ENCODE data around the gene SMIM27. TPM values are rescaled to one million over a fixed set of nuclear protein-coding genes. Genes with fewer than 3 reads are reported as not detected.
"Not testable (repeated sequence)": the region's sequence is repeated elsewhere in the genome, so short reads cannot be mapped to it uniquely, and the experiment has no call there.

Gene SMIM27
- total RNA-seq, 1 experiment from 2014 or later, result 15.7 TPM

DNA sequence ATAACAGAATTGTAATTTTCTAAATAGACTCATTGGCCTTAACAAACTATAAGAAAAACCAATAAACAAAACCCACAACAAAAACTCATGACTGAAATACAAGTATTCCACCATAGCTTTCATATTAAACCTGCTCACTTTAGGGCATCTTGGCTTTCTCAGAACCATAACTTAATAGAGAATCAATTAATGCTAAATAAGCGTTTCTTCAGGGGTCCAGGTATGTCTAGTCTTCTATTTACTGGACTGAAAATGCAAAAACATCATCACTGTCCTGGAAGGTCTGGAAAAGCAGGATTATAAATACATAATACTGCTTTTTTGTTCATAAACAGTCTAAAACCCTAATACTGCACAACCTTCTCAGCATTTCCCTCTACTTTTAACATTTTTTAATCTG, 6.2 kb upstream of the SMIM27 start:
- H2BK12ac ChIP-seq (ENCODE audit: insufficient read length, low read depth, low read length), result no peak overlapping the region
- no CpG with 5 or more reads among the region's 1 CpG for WGBS (ENCODE audit: extremely low coverage, insufficient read length, low lambda C conversion rate)

DNA sequence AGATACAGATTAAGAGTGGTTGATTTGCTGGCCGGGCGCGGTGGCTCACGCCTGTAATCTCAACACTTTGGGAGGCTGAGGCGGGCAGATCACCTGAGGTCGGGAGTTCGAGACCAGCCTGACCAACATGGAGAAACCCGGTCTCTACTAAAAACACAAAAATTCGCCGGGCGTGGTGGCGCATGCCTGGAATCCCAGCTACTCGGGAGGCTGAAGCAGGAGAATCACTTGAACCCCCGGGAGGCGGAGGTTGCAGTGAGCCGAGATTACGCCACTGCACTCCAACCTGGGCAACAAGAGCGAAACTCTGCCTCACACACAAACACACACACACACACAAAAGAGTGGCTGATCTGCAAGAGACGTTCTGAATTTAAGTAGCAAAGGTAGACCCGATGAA, 3.9 kb upstream of the SMIM27 start:
- not testable (repeated sequence) for DNase-seq; H3K23ac ChIP-seq (ENCODE audit: insufficient read length, low read depth, low read length); H3T11ph ChIP-seq (ENCODE audit: low read length); H4K8ac ChIP-seq (replicated peaks; ENCODE audit: insufficient read length, low read depth, low read length); H3K27ac ChIP-seq (ENCODE audit: insufficient read length, low read depth, low read length); H4K20me1 ChIP-seq (ENCODE audit: control insufficient read depth, insufficient read depth, insufficient read length); H4K5ac ChIP-seq (ENCODE audit: insufficient read length, low read depth, low read length); H3K9me3 Mint-ChIP-seq; H3K79me1 ChIP-seq (ENCODE audit: insufficient read depth, low read depth, low read length, poor library complexity, severe bottlenecking); H2BK15ac ChIP-seq (ENCODE audit: low read depth, low read length); H3K56ac ChIP-seq (ENCODE audit: insufficient read length, low read depth, low read length); H3K18ac ChIP-seq (ENCODE audit: insufficient read length, low read depth, low read length); H3K27me3 ChIP-seq (ENCODE audit: insufficient read depth, low read length); H2AK5ac ChIP-seq (ENCODE audit: insufficient read length, low read length); H3K4me1 ChIP-seq (ENCODE audit: insufficient read depth, low read length); H3K27ac Mint-ChIP-seq; H3K9ac ChIP-seq (ENCODE audit: extremely low read depth, insufficient read length, low read length); H4K91ac ChIP-seq (ENCODE audit: insufficient read length, low read depth, low read length); H3K4me2 ChIP-seq (ENCODE audit: insufficient read depth, insufficient read length, low read length); H2BK5ac ChIP-seq (ENCODE audit: insufficient read length, low read length); H2BK12ac ChIP-seq (ENCODE audit: insufficient read length, low read depth, low read length); H2BK20ac ChIP-seq (ENCODE audit: low read depth, low read length, poor library complexity, severe bottlenecking); H2BK120ac ChIP-seq (ENCODE audit: low read depth, low read length, poor library complexity, severe bottlenecking); H3K9me3 ChIP-seq (ENCODE audit: control insufficient read depth, low read depth, low read length); H2AFZ ChIP-seq (ENCODE audit: low read length); H3K4me3 Mint-ChIP-seq; H3K23me2 ChIP-seq (ENCODE audit: insufficient read length, low read depth, low read length, poor library complexity, severe bottlenecking); H3K14ac ChIP-seq (ENCODE audit: insufficient read depth, low read length); H3K27me3 Mint-ChIP-seq (ENCODE audit: low read depth); H3K4ac ChIP-seq (ENCODE audit: low read depth, low read length)
- WGBS (ENCODE audit: extremely low coverage, insufficient read length, low lambda C conversion rate), result no CpG with 5 or more reads among the region's 20 CpGs
- Mint-ChIP-seq H3K4me1 (peaks cover 11 to 26% of the 10 kb centered on the region in 2 experiments), H3K36me3 (ENCODE audit: insufficient read depth in 1 of 3, low read depth in 3 of 3) (peaks cover 28 to 41% (median 37%) of the 10 kb centered on the region in 3 experiments)
- peaks cover 35% of the 10 kb centered on the region for H3K79me2 ChIP-seq (ENCODE audit: insufficient read depth, low read length)

More for the DNA sequence above, 6.2 kb upstream of the SMIM27 start:
- Histone ChIP-seq H3K18ac (ENCODE audit: insufficient read length, low read depth, low read length) (no peak overlapping the region), H3K27me3 (ENCODE audit: insufficient read depth, low read length) (no peaks in the 10 kb centered on the region), H3K14ac (ENCODE audit: insufficient read depth, low read length) (no peak overlapping the region), H3K56ac (ENCODE audit: insufficient read length, low read depth, low read length) (no peak overlapping the region), H3K4me2 (ENCODE audit: insufficient read depth, insufficient read length, low read length) (no peak overlapping the region), H3K27ac (ENCODE audit: insufficient read length, low read depth, low read length) (no peak overlapping the region), H2BK15ac (ENCODE audit: low read depth, low read length) (no peak overlapping the region), H2BK20ac (ENCODE audit: low read depth, low read length, poor library complexity, severe bottlenecking) (no peak overlapping the region), H4K91ac (ENCODE audit: insufficient read length, low read depth, low read length) (no peak overlapping the region), H4K20me1 (ENCODE audit: control insufficient read depth, insufficient read depth, insufficient read length) (no peaks in the 10 kb centered on the region), H2BK120ac (ENCODE audit: low read depth, low read length, poor library complexity, severe bottlenecking) (no peak overlapping the region), H3K23me2 (ENCODE audit: insufficient read length, low read depth, low read length, poor library complexity, severe bottlenecking) (no peaks in the 10 kb centered on the region), H3K4ac (ENCODE audit: low read depth, low read length) (no peak overlapping the region), H2BK5ac (ENCODE audit: insufficient read length, low read length) (no peak overlapping the region), H3K79me1 (ENCODE audit: insufficient read depth, low read depth, low read length, poor library complexity, severe bottlenecking) (no peaks in the 10 kb centered on the region), H3T11ph (ENCODE audit: low read length) (no peak overlapping the region), H4K8ac (replicated peaks; ENCODE audit: insufficient read length, low read depth, low read length) (no peak overlapping the region), H3K79me2 (ENCODE audit: insufficient read depth, low read length) (peaks cover 39% of the 10 kb centered on the region), H3K4me1 (ENCODE audit: insufficient read depth, low read length) (no peaks in the 10 kb centered on the region; the same call in 1 of the 2 replicates), H2AFZ (ENCODE audit: low read length) (no peak overlapping the region), H3K9me3 (ENCODE audit: control insufficient read depth, low read depth, low read length) (no peaks in the 10 kb centered on the region), H2AK5ac (ENCODE audit: insufficient read length, low read length) (no peak overlapping the region), H3K9ac (ENCODE audit: extremely low read depth, insufficient read length, low read length) (no peak overlapping the region), H3K23ac (ENCODE audit: insufficient read length, low read depth, low read length) (no peak overlapping the region), H4K5ac (ENCODE audit: insufficient read length, low read depth, low read length) (no peak overlapping the region)
- DNase-seq, result no peak
- Mint-ChIP-seq H3K27ac (no peak overlapping the region; a peak in 1 of 7 replicates), H3K4me1 (peaks cover 10 to 25% of the 10 kb centered on the region in 2 experiments), H3K9me3 (no peaks in the 10 kb centered on the region), H3K36me3 (ENCODE audit: insufficient read depth in 1 of 3, low read depth in 3 of 3) (peaks cover 40 to 59% (median 58%) of the 10 kb centered on the region in 3 experiments), H3K27me3 (ENCODE audit: low read depth) (no peaks in the 10 kb centered on the region), H3K4me3 (no peak overlapping the region)
- TF ChIP-seq, protein P1, sequence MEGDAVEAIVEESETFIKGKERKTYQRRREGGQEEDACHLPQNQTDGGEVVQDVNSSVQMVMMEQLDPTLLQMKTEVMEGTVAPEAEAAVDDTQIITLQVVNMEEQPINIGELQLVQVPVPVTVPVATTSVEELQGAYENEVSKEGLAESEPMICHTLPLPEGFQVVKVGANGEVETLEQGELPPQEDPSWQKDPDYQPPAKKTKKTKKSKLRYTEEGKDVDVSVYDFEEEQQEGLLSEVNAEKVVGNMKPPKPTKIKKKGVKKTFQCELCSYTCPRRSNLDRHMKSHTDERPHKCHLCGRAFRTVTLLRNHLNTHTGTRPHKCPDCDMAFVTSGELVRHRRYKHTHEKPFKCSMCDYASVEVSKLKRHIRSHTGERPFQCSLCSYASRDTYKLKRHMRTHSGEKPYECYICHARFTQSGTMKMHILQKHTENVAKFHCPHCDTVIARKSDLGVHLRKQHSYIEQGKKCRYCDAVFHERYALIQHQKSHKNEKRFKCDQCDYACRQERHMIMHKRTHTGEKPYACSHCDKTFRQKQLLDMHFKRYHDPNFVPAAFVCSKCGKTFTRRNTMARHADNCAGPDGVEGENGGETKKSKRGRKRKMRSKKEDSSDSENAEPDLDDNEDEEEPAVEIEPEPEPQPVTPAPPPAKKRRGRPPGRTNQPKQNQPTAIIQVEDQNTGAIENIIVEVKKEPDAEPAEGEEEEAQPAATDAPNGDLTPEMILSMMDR (conservative IDR thresholded peaks at IDR 0.05), result no peak
